C1 segment of cervical spinal cord (tissue), 14 donors: ENCODE measurements around the gene ADGRB3.

Source experiments
- DNase-seq, 14 donors: peaks; one replicate each; lab custom pipeline; 2025; lab: John Stamatoyannopoulos, UW

The ADGRB3 gene

GRCh38 chr6:69026243-69026642, 391.2 kb downstream of the ADGRB3 start:
- no peak for DNase-seq

- no peak for DNase-seq
Observed at GRCh38 chr6:69026715-69027114, 391.6 kb downstream of the ADGRB3 start.

- DNase-seq = no peak
Observed at GRCh38 chr6:69027861-69028260, 392.8 kb downstream of the ADGRB3 start.

GRCh38 chr6:69038841-69039240, 403.8 kb downstream of the ADGRB3 start:
- no peak for DNase-seq

- DNase-seq = no peak
Observed at GRCh38 chr6:69042297-69042696, 407.2 kb downstream of the ADGRB3 start.

GRCh38 chr6:69044534-69044933, 409.5 kb downstream of the ADGRB3 start:
- no peak for DNase-seq

GRCh38 chr6:69059413-69059812, 424.3 kb downstream of the ADGRB3 start:
- no peak for DNase-seq

- no peak for DNase-seq
Observed at GRCh38 chr6:69061066-69061465, 426.0 kb downstream of the ADGRB3 start.

- DNase-seq = no peak
Observed at GRCh38 chr6:69063401-69063800, 428.3 kb downstream of the ADGRB3 start.

GRCh38 chr6:69064226-69064625, 429.1 kb downstream of the ADGRB3 start:
- no peak for DNase-seq

- DNase-seq = no peak
Observed at GRCh38 chr6:69069881-69070280, 434.8 kb downstream of the ADGRB3 start.

GRCh38 chr6:69072796-69073195, 437.7 kb downstream of the ADGRB3 start:
- no peak for DNase-seq

GRCh38 chr6:69084746-69085335, 449.8 kb downstream of the ADGRB3 start:
- no peak for DNase-seq

GRCh38 chr6:69086689-69087088, 451.6 kb downstream of the ADGRB3 start:
- no peak for DNase-seq

GRCh38 chr6:69089539-69089938, 454.5 kb downstream of the ADGRB3 start:
- DNase-seq = no peak

- DNase-seq = no peak
Observed at GRCh38 chr6:69090132-69090531, 455.1 kb downstream of the ADGRB3 start.

- no peak for DNase-seq
Observed at GRCh38 chr6:69096681-69097080, 461.6 kb downstream of the ADGRB3 start.

- DNase-seq = no peak
Observed at GRCh38 chr6:69097948-69098347, 462.9 kb downstream of the ADGRB3 start.

GRCh38 chr6:69098910-69099309, 463.8 kb downstream of the ADGRB3 start:
- DNase-seq = no peak

GRCh38 chr6:69100772-69101171, 465.7 kb downstream of the ADGRB3 start:
- no peak for DNase-seq

GRCh38 chr6:69102416-69102815, 467.3 kb downstream of the ADGRB3 start:
- no peak for DNase-seq

- DNase-seq = no peak
Observed at GRCh38 chr6:69105288-69105687, 470.2 kb downstream of the ADGRB3 start.

GRCh38 chr6:69106511-69106910, 471.4 kb downstream of the ADGRB3 start:
- DNase-seq = no peak

- no peak for DNase-seq
Observed at GRCh38 chr6:69111301-69111700, 476.2 kb downstream of the ADGRB3 start.
